HepG2 (cell line): Measurements from ENCODE around the gene SLC16A4. TPM values are rescaled to one million over a fixed set of nuclear protein-coding genes. Genes with fewer than 3 reads are reported as not detected.
A peak's percentile ranks its signal among the peaks of the same experiment; 100 is the strongest.

Source experiments
- GMEB1 ChIP-seq: sonication (generic); formaldehyde crosslinking; IDR thresholded peaks from 2 replicates; pipeline ENCODE4 v1.5.1; 2020; ENCODE audit warnings: missing genetic modification reagents, mild to moderate bottlenecking, borderline replicate concordance
- HNF1B ChIP-seq: sonication (generic); formaldehyde crosslinking; IDR thresholded peaks from 2 replicates; pipeline ENCODE4 v1.5.1; 2020; ENCODE audit warnings: mild to moderate bottlenecking, moderate library complexity, missing genetic modification reagents
- KDM6A ChIP-seq: IDR thresholded peaks from 2 replicates; pipeline ENCODE4 v1.6.1; 2016; ENCODE audit warnings: low read depth
- KMT2A ChIP-seq: sonication (generic); formaldehyde crosslinking; IDR thresholded peaks from 2 replicates; pipeline ENCODE4 v1.4.0; 2020; ENCODE audit warnings: missing genetic modification reagents
- MAFG ChIP-seq: sonication (generic); formaldehyde crosslinking; IDR thresholded peaks from 2 replicates; pipeline ENCODE4 v1.5.1; 2020; ENCODE audit warnings: mild to moderate bottlenecking, missing genetic modification reagents
- NKX3-1 ChIP-seq: sonication (generic); formaldehyde crosslinking; IDR thresholded peaks from 2 replicates; pipeline ENCODE4 v1.5.0; 2020; ENCODE audit warnings: missing genetic modification reagents
- POLR2A ChIP-seq, 2 experiments: IDR thresholded peaks; 2 replicates each; pipeline ENCODE4 v1.6.1; 2011; ENCODE audit warnings: low read depth in 2 of 2, low read length in 2 of 2, mild to moderate bottlenecking in 1 of 2, moderate library complexity in 1 of 2; ENCODE audit not compliant: insufficient read depth in 1 of 2
- RERE ChIP-seq: IDR thresholded peaks from 2 replicates; pipeline ENCODE4 v1.6.1; 2016; ENCODE audit warnings: low read depth, missing genetic modification reagents, missing compliant biosample characterization
- SOX6 ChIP-seq, 2 experiments: fragments of 450-650 bp in 1 of 2; sonication (generic) in 1 of 2; formaldehyde crosslinking in 1 of 2; IDR thresholded peaks; 2 replicates each; pipeline versions ENCODE4 v1.4.0 to v1.6.1; 2017 to 2020; ENCODE audit warnings: antibody characterized with exemption in 1 of 2, mild to moderate bottlenecking in 1 of 2, missing genetic modification reagents in 1 of 2
- TCF7 ChIP-seq: sonication (generic); IDR thresholded peaks from 2 replicates; pipeline ENCODE4 v1.6.1; 2016; ENCODE audit warnings: antibody characterized with exemption, low read depth
- TOE1 ChIP-seq: sonication (generic); formaldehyde crosslinking; IDR thresholded peaks from 2 replicates; pipeline ENCODE4 v1.4.0; 2020; ENCODE audit warnings: mild to moderate bottlenecking, missing genetic modification reagents
- YEATS4 ChIP-seq: sonication (generic); formaldehyde crosslinking; IDR thresholded peaks from 2 replicates; pipeline ENCODE4 v1.4.0; 2020; ENCODE audit warnings: missing genetic modification reagents, borderline replicate concordance
- ZKSCAN8 ChIP-seq: IDR thresholded peaks from 2 replicates; pipeline ENCODE4 v1.6.1; 2016; ENCODE audit warnings: borderline replicate concordance, missing genetic modification reagents, missing compliant biosample characterization
- ZNF282 ChIP-seq: fragments of 450-650 bp; IDR thresholded peaks from 2 replicates; pipeline ENCODE4 v1.6.1; 2018; ENCODE audit not compliant: partially characterized antibody
- ZNF703 ChIP-seq: sonication (generic); formaldehyde crosslinking; IDR thresholded peaks from 2 replicates; pipeline ENCODE4 v1.5.1; 2020; ENCODE audit warnings: missing genetic modification reagents, mild to moderate bottlenecking, moderate library complexity, borderline replicate concordance
- ZNF724P ChIP-seq: sonication (generic); formaldehyde crosslinking; IDR thresholded peaks from 2 replicates; pipeline ENCODE4 v1.8.0; 2022; ENCODE audit warnings: missing genetic modification reagents, borderline replicate concordance
- ZSCAN9 ChIP-seq: IDR thresholded peaks from 2 replicates; pipeline ENCODE4 v1.6.1; 2016; ENCODE audit warnings: borderline replicate concordance
- polyA plus RNA-seq, 8 experiments: library from polyadenylated mRNA; depleted of rRNA in 3 of 8; stranded (reverse) in 7 of 8; unstranded in 1 of 8; fragments of >200 nt; fragmentation: Illumina TruSeq in 4 of 8; extraction: Trizol in 4 of 8; gene quantifications; 2 replicates each; pipeline versions ENCODE4 v1.2.1 to v1.2.3, GENCODE V29; 2011 to 2016; ENCODE audit warnings: low read depth in 4 of 8, missing spikeins in 1 of 8, mixed read lengths in 1 of 8; ENCODE audit not compliant: insufficient read depth in 1 of 8
- total RNA-seq, 5 experiments: library from RNA; depleted of rRNA; stranded (reverse); fragments of >200 nt; fragmentation: Illumina TruSeq; extraction: Trizol; gene quantifications; 2 replicates each; pipeline ENCODE4 v1.2.3, GENCODE V29; 2016; ENCODE audit warnings: low read depth in 1 of 5
- TF ChIP-seq, protein P1 (sequence below): sonication (generic); formaldehyde crosslinking; IDR thresholded peaks from 2 replicates; pipeline ENCODE4 v1.9.0; 2022; ENCODE audit warnings: missing genetic modification reagents, mild to moderate bottlenecking, borderline replicate concordance
- TF ChIP-seq, protein P2 (sequence below): sonication (generic); formaldehyde crosslinking; IDR thresholded peaks from 2 replicates; pipeline ENCODE4 v1.4.0; 2020; ENCODE audit warnings: mild to moderate bottlenecking, missing genetic modification reagents

SLC16A4 gene
- total and polyA plus RNA-seq, 2 of the 13 experiments (the other 11 are each of a cell fraction or from before 2014, with no cell fraction given), result 1.1 to 1.5 TPM

DNA sequence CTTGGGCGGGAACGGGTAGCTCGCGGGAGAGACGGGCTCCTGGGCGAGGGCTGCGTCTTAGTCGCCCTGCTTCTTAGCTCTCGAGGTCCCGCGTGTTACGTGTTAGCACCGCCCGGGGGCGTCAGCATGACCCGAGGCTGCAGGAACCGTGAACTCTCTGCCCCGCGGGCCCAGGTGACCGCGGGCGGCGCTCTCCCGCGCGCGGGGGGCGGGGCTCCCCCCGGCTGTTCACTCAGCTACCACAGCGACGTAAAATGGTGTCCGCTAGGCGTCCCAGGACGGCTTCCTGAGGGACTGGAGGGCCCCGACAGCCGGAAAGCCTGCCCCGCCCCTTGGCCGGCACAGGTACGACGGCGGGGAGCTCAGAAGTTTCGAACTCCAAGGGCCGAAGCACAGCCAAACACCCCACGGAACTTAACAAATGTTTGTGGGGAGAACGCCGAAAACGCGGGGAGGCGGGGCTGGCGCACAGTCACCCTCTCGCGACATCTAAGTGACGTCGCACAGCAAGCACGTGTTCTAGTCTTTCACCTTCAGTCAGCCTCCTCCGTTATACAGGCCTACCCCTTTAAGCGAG is 52.4 kb downstream of the SLC16A4 start (continued):
- TF ChIP-seq, protein P1, sequence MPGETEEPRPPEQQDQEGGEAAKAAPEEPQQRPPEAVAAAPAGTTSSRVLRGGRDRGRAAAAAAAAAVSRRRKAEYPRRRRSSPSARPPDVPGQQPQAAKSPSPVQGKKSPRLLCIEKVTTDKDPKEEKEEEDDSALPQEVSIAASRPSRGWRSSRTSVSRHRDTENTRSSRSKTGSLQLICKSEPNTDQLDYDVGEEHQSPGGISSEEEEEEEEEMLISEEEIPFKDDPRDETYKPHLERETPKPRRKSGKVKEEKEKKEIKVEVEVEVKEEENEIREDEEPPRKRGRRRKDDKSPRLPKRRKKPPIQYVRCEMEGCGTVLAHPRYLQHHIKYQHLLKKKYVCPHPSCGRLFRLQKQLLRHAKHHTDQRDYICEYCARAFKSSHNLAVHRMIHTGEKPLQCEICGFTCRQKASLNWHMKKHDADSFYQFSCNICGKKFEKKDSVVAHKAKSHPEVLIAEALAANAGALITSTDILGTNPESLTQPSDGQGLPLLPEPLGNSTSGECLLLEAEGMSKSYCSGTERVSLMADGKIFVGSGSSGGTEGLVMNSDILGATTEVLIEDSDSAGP (CRISPR knock-in tag), result peak; percentile 100
- TF ChIP-seq TOE1 (CRISPR knock-in tag) (no peak; the same call in 1 of the 2 replicates), HNF1B (CRISPR knock-in tag) (peak; percentile 87), ZNF724P (peak; percentile 25; the same call in 1 of the 2 replicates), POLR2A (IDR thresholded peaks at IDR 0.05; ENCODE audit: insufficient read depth in 1 of 2, low read depth in 2 of 2, low read length in 2 of 2) (peak; percentile 71 to 77), ZNF282 (no peak), KMT2A (CRISPR knock-in tag) (peak; percentile 80), SOX6 (IDR thresholded peaks at IDR 0.05) (no peak), SOX6 (CRISPR knock-in tag; IDR thresholded peaks at IDR 0.05) (peak; percentile 70), ZKSCAN8 (CRISPR knock-in tag) (0 out of 2 replicates have a peak, but pooled peaks have one; percentile 24), RERE (CRISPR knock-in tag) (peak; percentile 42; the same call in 1 of the 2 replicates), MAFG (no peak), GMEB1 (CRISPR knock-in tag) (peak; percentile 86), TCF7 (0 out of 2 replicates have a peak, but pooled peaks have one; percentile 5), ZNF703 (CRISPR knock-in tag) (peak; percentile 63; the same call in 1 of the 2 replicates), ZSCAN9 (CRISPR knock-in tag) (0 out of 2 replicates have a peak, but pooled peaks have one; percentile 10), NKX3-1 (CRISPR knock-in tag) (no peak), KDM6A (0 out of 2 replicates have a peak, but pooled peaks have one; percentile 21), YEATS4 (peak; percentile 92)
- TF ChIP-seq, protein P2, sequence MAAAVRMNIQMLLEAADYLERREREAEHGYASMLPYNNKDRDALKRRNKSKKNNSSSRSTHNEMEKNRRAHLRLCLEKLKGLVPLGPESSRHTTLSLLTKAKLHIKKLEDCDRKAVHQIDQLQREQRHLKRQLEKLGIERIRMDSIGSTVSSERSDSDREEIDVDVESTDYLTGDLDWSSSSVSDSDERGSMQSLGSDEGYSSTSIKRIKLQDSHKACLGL, result peak; percentile 93
